GM19455 (cell line): ENCODE data around the gene MPST.
A peak's percentile ranks its signal among the peaks of the same experiment; 100 is the strongest.

Experiments used
- ATAC-seq: cut with Tn5 transposase; IDR thresholded peaks from one replicate; pipeline ENCODE4 v1.9.1; 2021; ENCODE audit not compliant: unreplicated experiment

Gene MPST

DNA sequence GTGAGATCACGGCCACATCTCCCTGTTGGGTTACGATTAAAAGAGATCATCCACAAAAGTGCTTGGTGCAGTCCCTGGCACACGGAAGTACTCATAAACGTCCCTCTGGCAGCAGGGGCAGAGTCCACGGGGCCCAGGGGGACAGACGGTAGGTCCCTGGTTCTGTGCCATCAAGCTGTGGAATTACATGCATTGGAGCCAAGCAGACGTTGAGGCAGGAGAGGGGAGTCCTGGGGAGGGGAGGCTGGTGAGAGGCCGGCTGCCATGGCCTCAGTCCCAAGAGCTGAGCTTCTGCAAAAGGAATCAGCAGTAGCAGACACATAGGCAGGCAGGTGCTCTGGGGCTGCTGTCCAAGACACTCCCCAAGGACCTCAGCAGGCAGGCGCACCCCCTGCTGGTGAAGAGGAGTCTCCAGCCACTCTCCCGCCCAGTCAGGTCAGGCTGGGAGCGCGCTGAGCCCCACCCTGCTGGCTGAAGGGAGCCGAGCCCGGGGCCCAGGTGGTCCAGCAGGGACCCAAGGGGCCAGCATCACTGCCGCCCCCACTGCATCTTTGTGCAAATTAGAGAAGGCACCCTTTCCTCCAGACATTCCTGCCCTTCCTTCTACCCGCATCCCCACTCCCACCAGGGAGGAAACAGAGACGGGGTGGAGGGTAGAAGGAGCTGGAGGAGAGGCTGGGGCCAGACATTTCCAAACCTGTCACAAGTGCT lies 24.4 kb downstream of the MPST start:
- ATAC-seq, result no peak

DNA sequence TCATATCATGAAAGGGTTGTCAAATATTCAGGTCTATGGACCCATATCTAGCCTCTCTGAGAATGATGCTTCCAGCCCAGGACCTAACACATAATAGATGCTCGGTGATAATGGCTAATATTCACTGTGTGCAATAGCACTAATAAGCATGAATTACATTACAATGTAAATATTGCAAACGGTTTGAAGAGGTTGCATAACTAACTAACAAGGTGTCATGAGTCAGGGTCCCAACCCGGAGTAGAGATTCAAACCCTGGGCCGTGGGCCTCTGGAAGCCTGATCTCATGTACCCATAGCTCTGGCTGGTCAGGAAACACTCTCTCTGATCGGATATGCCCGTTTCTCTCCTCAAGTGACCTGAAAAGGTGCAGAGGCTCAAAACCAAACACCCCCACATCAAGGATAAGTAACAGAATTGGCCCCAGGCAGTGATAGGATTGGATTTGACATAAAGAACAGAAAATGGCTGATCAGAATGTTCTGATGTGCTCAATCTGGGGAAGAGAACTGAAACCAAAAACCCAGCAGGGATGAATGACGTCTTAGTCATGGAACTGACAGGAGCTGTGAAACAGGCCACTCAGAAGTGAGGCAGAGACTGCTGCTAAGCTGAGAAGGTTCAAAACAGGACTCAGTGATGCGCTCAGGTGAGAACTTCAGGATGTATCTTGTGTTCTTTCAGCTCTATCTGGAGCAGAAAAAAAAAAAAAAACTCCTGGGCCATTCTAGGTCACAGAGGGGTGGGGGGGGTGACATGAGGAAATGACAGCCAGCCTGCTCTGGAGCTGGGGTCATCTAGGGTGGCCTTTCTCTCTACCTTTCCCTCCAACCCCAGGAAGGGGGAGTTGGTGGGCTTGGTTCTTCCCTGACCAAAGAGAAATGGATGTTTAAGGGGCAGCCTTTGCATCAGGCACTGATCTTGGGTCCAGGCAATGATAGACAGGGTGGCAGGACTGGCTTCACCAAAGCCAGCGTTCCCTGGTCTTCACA lies 25.4 kb downstream of the MPST start:
- ATAC-seq, result no peak

DNA sequence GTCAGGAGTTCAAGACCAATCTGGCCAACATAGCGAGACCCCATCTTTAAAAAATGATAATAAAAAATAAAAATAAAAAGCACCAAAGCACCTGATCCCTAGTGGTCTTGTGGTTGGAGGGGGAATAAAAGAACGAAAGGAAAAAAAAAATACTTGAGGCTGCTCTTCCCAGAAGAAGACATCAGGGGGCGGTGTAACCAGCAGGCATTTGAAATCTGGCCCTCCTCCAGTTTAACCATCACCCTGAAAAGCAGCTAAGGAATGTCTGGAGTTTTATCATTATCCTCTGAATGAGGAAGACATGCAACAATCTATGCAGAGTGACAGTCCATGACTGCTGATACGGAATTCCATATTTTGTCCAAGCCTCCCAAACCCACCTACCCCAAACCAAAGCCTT lies 26.4 kb downstream of the MPST start:
- ATAC-seq, result no peak

DNA sequence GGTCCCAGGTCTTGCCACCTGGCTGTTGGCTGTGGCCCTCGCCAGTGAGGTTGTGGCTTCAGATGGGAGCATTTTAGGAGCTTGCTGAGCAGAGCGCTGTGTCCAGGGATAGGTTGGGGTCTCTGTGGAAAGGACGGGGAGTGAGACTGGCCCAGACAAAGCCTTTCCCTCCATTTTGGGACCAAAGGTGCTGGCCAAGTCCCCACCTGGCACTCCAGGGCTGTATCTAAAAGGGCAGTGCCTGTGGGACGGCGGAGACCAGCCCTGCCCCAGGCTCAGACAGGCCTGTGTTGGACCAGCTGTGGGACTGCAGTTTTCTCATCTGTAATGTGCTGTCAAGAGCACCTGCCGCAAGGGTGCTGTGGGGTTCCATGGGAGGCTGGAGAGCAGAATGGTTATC lies 27.0 kb downstream of the MPST start:
- ATAC-seq, result no peak

DNA sequence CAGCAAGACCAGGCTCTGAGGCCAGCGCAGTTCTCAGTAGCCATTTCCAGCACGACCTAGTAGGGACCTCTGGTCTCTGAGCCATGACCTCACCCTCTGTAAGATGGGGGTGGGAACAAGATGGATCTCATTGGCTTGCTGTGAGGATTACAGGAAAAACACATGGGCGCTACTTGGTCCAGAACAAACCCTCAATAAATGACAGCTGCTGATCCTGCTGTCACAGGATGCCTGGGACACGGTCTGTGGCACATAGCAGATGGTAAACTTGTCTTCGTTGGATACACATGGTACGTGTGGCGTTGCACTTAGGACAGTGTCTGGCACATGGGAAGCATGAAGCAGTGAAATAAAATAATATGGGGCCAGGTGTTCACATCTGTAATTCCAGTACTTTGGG lies 27.5 kb downstream of the MPST start:
- no peak for ATAC-seq

DNA sequence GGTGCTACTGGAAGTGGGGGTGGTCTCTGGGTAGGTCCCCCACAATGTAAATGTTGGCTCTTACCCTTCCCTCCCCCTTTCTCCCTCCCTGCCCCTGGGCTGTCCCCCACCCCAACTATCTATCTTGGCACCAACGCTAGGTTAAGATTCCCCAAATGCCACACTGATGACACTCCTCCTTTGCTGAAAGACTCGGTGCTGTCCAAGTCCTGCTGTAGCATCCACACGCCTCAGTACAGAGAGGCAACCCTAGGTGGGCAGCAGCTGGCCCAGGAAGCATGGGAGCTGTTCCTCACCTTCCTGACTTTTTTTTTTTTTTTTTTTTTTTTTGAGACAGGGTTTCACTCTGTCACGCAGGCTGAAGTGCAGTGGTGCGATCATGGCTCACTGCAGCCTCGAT lies 28.6 kb downstream of the MPST start:
- no peak for ATAC-seq

DNA sequence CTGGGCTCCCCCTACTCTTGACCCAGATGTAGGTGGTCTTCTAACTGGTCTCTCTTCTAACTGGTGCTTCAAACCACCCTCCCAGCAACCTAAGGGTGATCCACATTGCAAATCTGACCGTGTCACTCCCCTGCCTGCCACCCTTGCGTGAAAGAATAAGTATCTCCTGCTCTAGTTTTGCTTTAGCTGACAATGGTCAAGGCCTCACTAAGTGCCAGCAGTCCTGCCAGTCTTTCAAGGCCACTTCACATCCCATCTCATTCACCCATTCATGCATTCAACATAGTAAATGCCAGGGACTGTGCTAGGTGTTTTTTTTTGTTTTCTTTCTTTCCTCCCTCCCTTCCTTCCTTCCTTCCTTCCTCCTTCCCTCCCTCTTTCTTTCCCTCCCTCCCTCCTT lies 29.7 kb downstream of the MPST start:
- ATAC-seq, result no peak

DNA sequence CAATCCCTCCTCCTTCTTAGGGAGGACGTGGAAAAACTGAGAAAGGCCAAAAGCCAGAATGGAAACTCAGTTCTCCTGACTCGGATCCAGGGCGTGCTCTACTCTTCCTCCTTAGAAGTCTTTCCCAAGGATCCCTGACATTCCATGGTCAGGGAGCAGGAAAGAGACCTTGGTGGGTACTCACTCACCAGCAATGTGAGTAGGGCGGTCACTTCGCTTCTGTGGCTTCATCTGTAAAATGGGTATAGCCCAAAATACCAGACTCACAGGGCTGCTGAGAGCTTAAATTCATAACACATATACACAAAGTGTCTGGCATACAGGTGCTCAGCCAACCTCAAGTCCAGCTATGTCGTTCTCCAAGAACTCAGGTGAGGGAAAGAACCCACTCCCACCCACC lies 31.4 kb downstream of the MPST start:
- no peak for ATAC-seq

DNA sequence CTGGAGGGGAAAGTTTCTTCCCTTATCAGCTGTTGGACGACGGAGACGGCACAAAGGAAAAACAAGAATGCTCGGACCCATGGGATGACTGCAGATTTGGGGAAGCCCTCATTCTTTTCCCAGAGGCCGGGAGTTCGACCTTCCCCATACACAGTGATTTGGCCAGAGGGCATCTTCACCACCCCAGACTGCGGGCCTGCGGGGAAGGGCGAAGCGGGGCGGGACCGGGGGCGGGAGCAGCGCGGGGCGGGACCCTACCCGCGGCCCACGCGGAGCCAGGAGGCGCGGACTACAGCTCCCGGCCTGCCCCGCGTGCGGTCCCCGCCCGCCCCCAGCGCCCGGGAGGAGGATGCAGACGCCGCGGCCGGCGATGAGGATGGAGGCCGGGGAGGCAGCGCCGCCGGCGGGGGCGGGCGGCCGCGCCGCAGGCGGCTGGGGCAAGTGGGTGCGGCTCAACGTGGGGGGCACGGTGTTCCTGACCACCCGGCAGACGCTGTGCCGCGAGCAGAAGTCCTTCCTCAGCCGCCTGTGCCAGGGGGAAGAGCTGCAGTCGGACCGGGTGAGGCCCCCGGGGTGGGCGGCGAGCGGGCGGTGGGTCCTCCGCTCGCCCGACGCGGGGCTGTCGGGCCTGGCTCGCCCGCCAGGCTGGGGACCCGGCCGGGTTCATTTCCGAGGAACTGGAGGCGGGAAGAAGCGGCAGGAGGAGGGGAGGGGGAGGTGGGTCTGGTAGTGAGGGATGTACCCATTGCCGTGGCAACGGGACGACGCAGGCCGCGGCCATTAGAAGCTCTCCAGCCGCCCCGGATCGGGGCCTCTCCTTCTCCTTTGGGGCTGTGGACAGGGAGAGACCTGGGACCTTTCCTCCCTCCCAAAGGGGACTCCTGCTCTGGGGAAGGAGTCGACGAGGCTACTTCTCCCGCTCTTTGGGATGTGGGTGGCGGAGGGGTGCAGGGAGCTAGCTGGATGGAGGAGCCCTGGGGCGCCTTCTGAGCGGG lies 32.1 kb downstream of the MPST start, which contains the start of gene KCTD17:
Gene KCTD17, plus strand, starts transcription at position 352 of the 995 bp plus-strand sequence. Its CDS starts 19 bp downstream, at position 371.
- peak; percentile 79 for ATAC-seq

DNA sequence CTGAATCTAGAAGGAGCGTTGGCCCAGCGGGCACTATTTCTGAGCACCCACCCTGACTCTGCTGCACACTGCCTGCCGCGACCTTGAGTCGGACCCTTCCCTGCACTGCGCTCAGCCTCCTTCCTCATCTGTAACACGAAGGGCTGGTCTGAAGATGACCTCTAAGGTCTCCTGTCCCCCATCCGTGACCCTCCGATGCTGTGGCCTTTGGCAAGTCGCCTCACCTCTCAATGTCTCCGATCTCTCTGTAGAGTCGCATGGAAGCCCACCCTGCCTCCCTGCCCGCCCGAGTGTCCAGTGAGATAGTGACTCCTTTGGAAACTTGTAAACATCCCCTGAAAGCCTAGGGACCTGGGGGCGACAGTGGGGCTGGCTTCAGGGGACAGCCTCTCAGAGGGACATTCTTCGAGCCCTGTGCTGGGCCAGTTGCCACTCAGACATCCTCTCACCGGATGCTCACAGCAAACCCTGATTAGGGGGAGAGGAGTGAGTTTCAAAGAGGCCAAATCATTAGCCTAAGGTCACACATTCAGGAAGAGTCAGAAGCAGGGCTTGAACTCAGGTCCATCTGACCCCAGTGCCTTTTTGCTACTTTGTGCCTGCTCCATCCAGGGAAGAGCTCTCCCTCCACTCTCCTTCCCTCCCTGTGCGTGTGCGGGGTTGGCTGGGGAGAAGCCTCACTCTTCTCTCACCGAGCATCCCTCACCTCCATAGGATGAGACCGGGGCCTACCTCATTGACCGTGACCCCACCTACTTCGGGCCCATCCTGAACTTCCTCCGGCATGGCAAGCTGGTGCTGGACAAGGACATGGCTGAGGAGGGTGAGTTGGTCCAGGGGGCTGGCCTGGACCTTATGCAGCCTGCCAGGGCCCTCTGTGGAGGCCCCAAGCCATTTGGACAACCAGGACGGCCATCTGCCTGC lies 33.1 kb downstream of the MPST start:
- ATAC-seq, result no peak

DNA sequence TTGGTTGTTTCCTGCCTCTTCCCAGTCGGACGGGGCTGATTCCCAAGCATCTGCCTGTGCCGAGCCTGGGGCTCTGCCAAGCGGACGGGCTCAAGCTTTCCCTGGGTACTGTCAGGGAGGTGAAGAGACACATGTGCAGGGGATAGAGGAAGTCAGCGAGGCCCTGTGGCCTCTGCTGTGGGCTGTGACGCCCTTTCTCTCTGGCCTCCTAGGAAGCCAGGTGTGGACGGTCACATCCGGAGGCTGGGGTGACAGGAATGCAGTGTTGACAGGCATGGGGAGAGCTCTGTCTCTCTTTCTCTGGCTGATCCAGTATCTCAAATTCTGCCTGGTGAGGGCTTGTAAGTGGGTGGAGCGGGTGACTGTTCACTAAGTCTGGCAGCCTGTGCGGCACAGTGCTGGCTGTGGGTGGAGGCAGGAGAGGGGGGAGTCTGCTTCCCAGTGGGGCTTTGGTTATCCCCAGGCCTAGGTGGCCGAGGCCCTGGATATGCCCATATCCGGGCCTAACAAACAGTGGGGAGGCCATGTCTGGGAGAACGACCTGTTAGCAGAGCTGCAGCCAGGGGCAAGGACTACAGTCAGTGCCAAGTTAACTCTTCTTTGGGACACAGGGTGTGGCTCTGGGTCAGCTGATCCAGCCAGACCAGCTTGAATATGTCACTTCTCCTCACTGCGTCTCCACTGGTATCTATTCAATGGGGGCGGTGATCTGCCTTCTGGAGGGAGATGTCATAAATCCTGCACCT lies 33.9 kb downstream of the MPST start:
- ATAC-seq, result no peak

DNA sequence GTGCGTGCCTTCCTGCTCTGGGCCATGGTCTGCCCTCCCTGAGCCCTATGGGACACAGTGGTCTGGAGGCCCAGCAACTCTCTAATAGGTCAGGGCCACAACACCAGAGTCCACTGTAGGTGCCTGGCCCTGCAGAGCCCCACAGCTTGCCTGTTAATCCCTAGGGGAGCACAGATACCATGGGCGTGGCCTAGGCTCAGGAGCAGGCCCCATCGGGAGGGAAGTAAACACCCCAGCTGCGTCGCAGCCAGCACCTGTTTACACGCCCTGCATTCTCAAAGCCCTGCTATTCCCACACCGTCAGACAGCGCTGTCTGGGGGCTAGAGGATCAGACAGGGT lies 34.5 kb downstream of the MPST start:
- no peak for ATAC-seq

DNA sequence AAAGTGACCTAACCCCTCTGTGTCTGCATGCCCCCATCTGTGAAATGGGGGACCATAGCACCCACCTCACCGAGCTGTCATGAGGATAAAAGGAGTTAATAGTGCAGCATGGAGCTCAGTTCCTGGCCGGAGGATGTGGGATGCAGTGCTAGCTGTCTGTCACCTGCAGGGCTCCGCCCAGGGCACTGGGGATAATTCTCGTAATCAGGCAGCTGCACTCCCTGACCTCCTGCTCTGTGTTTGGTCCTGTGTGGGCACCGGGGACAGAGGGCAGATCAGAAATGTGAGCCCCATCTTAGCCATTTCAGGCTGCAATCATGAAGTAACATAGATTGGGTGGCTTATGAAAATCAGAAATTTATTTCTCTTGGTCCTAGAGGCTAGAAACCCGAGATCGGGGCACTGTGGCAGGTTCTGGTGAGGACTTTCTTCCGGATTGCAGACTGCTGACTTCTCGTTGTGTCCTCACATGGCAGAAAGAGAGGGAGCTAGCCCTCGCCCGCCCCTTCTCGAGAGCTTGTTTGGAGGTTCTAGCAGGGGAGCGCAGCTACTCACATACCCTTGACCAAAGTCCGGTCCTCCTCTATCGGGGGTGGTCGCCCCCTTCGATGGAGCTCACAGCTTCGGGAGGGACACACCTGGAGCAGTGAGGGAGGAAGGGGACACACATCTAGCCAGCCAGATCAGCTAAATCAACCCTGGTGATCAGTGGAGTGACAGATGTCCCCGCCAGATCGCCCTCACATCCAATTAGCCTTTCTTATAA lies 35.2 kb downstream of the MPST start:
- ATAC-seq, result no peak

DNA sequence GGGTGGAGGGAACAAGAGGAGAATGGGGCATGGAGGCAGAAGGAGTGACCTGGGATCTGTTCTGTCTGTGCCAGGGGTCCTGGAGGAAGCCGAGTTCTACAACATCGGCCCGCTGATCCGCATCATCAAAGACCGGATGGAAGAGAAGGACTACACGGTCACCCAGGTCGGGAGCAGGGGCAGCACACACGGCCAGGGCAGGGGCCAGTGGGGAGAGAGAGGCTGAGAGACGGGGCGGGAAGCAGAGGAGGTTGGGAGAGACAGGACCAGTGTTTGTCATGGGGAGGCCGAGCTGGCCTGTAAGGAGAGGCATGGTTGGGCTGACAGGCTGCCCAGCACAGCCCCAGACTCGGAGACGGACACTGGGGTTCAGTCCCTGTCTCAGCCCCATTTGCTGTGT lies 36.7 kb downstream of the MPST start:
- no peak for ATAC-seq

DNA sequence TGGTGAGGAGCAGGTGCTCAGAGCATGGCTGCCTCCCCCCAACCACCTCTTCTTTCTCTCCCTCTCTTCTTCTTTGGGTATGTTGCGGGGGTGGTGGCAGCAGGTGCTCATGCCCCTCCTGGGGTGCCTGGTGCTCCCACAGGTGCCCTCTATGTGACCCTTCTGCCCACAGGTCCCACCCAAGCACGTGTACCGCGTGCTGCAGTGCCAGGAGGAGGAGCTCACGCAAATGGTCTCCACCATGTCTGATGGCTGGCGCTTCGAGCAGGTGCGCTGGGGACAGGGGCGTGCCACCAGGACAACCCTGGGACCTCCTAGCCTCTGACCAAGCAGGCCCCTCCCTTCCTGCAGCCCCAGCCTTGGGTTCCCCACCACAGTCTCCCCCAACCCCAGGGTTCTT lies 37.7 kb downstream of the MPST start:
- ATAC-seq, result no peak

DNA sequence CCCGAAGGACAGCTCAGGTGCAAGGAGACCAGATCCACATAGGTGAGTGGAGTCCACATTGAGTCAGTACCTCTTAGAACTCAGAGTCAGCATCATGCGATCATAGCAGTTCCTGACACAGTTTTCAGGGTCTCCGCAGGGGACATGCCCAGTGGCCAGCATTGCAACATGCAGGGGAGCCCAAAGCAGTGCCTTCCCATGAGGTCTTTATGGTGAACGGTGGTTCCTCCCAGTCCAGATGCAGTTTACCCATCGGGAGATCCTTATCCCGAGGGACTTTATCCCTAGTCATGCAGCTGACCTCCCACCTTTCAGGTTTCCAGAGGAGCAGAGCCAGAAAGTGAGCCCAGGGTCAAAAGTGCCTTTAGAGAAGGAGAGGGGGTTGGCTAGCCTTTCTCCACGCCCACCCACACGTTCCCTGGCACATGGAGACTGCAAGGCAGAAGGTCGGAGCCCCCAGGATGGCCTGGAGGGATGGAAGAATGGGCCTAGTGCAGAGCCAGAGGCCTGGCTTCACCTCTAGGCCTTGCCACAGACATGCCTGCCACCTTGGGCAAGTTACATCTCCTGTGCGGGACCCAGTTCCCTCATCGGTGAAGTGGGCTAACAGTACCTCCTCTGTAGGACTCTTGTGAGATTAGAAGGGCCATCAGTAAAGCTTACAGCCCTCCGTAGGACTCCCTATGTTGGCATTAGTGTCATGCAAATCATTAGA lies 38.4 kb downstream of the MPST start:
- no peak for ATAC-seq

DNA sequence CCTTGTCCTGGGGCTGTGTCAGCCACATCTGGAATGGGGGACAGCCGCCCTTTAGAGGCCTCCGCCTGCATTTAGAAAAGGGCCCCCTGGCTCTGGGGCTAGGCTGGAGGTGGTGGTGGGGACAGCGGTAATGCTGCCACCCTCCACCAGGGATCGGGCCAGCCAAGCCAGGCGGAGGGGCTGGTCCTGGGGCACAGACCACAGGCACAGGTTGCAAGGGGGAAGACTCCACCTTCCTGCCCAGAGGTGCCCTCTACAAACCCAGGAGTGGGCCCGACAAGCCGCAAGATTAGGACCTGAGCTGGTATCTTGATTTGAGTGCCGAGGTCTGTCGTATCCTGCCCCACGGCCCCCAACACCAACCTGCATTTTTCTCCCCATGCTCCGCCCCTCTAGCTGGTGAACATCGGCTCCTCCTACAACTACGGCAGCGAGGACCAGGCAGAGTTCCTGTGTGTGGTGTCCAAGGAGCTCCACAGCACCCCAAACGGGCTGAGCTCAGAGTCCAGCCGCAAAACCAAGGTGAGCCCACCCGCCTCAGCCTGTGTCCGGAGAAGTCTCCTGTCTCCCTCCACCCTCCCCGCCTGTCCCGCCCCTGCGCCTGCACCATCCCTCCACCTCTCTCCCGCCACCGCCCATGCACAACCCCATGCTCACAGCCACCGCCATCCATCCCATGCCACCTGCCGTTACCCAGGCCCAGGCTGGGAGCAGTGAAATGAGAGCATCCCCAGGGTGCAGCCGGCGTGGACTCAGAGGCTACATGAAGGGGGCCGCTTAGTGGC lies 39.6 kb downstream of the MPST start:
- ATAC-seq, result no peak
